ENCODE results near the gene NCOR1. TPM values are rescaled to one million over a fixed set of nuclear protein-coding genes. Genes with fewer than 3 reads are reported as not detected.
"Not testable (repeated sequence)": the region's sequence is repeated elsewhere in the genome, so short reads cannot be mapped to it uniquely, and the experiment has no call there.

NCOR1 gene
- total RNA-seq, 1 donor from 2014 or later: 137 TPM

DNA sequence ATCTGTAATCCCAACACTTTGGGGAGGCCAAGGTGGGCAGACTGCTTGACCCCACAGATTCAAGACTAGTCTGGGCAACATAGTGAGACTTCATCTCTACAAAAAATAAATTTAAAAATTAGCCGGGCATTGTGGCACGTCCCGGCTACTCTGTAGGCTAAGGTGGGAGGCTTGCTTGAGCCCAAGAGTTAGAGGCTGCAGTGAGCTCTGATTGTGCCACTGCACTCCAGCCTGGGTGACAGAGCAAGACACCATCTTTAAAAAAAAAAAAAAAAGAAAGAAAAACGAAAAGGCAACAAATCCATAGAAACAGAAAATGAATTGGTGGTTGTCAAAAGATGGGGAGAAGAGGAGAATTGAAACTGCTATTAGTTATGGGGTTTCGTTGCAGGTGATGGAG lies 27.7 kb downstream of the NCOR1 start:
- no peak overlapping the region for H3K4me3 ChIP-seq
- no peak for ATAC-seq
- H3K9me3 ChIP-seq: no peaks in the 10 kb centered on the region
- DNase-seq: no peak
- H3K36me3 ChIP-seq: peaks cover 71% of the 10 kb centered on the region
- H3K4me1 ChIP-seq: no peaks in the 10 kb centered on the region
- no peak for TF ChIP-seq CTCF (IDR thresholded peaks at IDR 0.05)
- intact Hi-C loops (cut with DNase I): no loop called here
- H3K27ac ChIP-seq: no peak overlapping the region
- H3K27me3 ChIP-seq (ENCODE audit: low read depth): no peaks in the 10 kb centered on the region

GRCh38 chr17:16181581-16181980 lies 33.8 kb downstream of the NCOR1 start:
- intact Hi-C loops (cut with DNase I): no loop called here
- no peak for ATAC-seq
- H3K27ac ChIP-seq: no peak overlapping the region
- DNase-seq: no peak
- H3K4me1 ChIP-seq: no peaks in the 10 kb centered on the region
- H3K27me3 ChIP-seq (ENCODE audit: low read depth): no peaks in the 10 kb centered on the region
- peaks cover 32% of the 10 kb centered on the region for H3K36me3 ChIP-seq
- no peak for TF ChIP-seq CTCF (IDR thresholded peaks at IDR 0.05)
- no peaks in the 10 kb centered on the region for H3K9me3 ChIP-seq
- H3K4me3 ChIP-seq: no peak overlapping the region

DNA sequence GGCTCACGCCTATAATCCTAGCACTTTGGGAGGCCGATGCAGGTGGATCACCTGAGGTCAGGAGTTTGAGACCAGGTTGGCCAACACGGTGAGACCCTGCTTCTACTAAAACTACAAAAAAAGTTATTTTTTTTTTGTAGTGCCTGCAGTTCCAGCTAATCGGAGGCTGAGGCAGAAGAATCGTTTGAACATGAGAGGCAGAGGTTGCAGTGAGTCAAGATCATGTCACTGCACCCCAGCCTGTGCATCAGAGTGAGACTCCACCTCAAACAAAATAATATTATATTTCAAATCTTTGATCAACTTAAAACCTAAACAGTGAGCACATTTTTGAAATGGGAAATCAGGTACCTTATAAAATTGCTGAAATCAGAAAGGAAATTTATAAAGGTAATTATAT lies 36.5 kb downstream of the NCOR1 start:
- no peaks in the 10 kb centered on the region for H3K4me1 ChIP-seq
- ATAC-seq (no peak), DNase-seq (no peak)
- H3K27ac ChIP-seq: no peak overlapping the region
- peaks cover 9% of the 10 kb centered on the region for H3K36me3 ChIP-seq
- H3K4me3 ChIP-seq: no peak overlapping the region
- intact Hi-C loops (cut with DNase I): no loop called here
- H3K9me3 ChIP-seq: no peaks in the 10 kb centered on the region
- TF ChIP-seq CTCF (IDR thresholded peaks at IDR 0.05): no peak
- no peaks in the 10 kb centered on the region for H3K27me3 ChIP-seq (ENCODE audit: low read depth)

- H3K4me3 ChIP-seq: no peak overlapping the region
- intact Hi-C loops (cut with DNase I): no loop called here
- no peak overlapping the region for H3K27ac ChIP-seq
- no peak for DNase-seq
- peaks cover 27% of the 10 kb centered on the region for H3K36me3 ChIP-seq
- H3K9me3 ChIP-seq: no peaks in the 10 kb centered on the region
- H3K4me1 ChIP-seq: no peaks in the 10 kb centered on the region
- peak; percentile 86 to 97 for ATAC-seq
- no peaks in the 10 kb centered on the region for H3K27me3 ChIP-seq (ENCODE audit: low read depth)
- no peak for TF ChIP-seq CTCF (IDR thresholded peaks at IDR 0.05)
These were observed 43.7 kb downstream of the NCOR1 start for GRCh38 chr17:16171613-16172012.

DNA sequence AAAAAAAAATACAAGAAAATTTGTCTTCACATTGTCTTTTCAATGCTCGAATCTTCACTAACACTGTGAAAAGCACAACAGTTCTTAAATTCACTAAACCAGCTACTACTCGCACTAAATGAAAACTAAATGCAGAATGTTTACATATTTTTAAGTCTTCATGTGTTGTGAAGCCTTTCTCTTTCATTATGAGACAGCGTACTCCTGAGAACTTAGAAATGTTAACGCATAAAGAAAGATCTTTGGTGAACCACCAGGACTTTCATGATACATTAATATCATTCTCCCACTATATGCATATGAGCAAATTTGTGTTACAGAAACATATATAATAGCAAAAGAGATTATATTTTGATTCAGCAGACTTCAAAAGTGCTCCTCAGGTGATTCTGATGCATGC lies 48.6 kb downstream of the NCOR1 start:
- H3K9me3 ChIP-seq; intact Hi-C loops (cut with DNase I); ATAC-seq; DNase-seq; H3K4me3 ChIP-seq; H3K27ac ChIP-seq; H3K4me1 ChIP-seq; H3K27me3 ChIP-seq (ENCODE audit: low read depth): not testable (repeated sequence)
- peaks cover 57% of the 10 kb centered on the region for H3K36me3 ChIP-seq

GRCh38 chr17:16158714-16159113 lies 56.6 kb downstream of the NCOR1 start:
- intact Hi-C loops (cut with DNase I): no loop called here
- H3K27ac ChIP-seq: no peak overlapping the region
- no peak overlapping the region for H3K4me3 ChIP-seq
- DNase-seq (no peak), ATAC-seq (no peak)
- H3K36me3 ChIP-seq: peaks cover 54% of the 10 kb centered on the region
- no peaks in the 10 kb centered on the region for H3K4me1 ChIP-seq
- TF ChIP-seq CTCF (IDR thresholded peaks at IDR 0.05): no peak
- H3K27me3 ChIP-seq (ENCODE audit: low read depth): no peaks in the 10 kb centered on the region
- H3K9me3 ChIP-seq: no peaks in the 10 kb centered on the region
